Left renal pelvis (tissue), 4 donors: Measurements from ENCODE around the gene RAB27A. TPM values are rescaled to one million over a fixed set of nuclear protein-coding genes. Genes with fewer than 3 reads are reported as not detected.
"Not testable (repeated sequence)": the region's sequence is repeated elsewhere in the genome, so short reads cannot be mapped to it uniquely, and the experiment has no call there.

ENCODE experiments used
- DNase-seq, 4 donors: peaks; one replicate each; pipeline ENCODE4 v3.0.0-alpha.2; 2013; ENCODE audit warnings: low read depth in 4 of 4, low spot score in 3 of 4
- polyA plus RNA-seq, 4 donors: library from polyadenylated mRNA; unstranded; fragments of 120-200 nt; gene quantifications; one replicate each; pipeline ENCODE4 v1.2.1, GENCODE V29; 2013; ENCODE audit not compliant: insufficient read length in 4 of 4

RAB27A gene
- polyA plus RNA-seq, 4 donors, result 16.7 to 20.7 (median 19.1) TPM

GRCh38 chr15:55252201-55252600 is 37.4 kb downstream of the RAB27A start:
- not testable (repeated sequence) for DNase-seq

- DNase-seq, result no peak
These were observed 38.7 kb downstream of the RAB27A start for GRCh38 chr15:55250941-55251340.

- no peak for DNase-seq
These were observed 39.2 kb downstream of the RAB27A start for GRCh38 chr15:55250392-55250791.

- not testable (repeated sequence) for DNase-seq
These were observed 39.7 kb downstream of the RAB27A start for GRCh38 chr15:55249885-55250284.

- no peak for DNase-seq
These were observed 40.7 kb downstream of the RAB27A start for GRCh38 chr15:55248895-55249294.

- DNase-seq, result no peak
These were observed 41.7 kb downstream of the RAB27A start for GRCh38 chr15:55247766-55248427.

GRCh38 chr15:55247311-55247710 is 42.3 kb downstream of the RAB27A start:
- no peak for DNase-seq

- DNase-seq, result no peak
These were observed 43.0 kb downstream of the RAB27A start for GRCh38 chr15:55246567-55246966.

- no peak for DNase-seq
These were observed 44.6 kb downstream of the RAB27A start for GRCh38 chr15:55245059-55245458.

GRCh38 chr15:55241891-55242290 is 47.7 kb downstream of the RAB27A start:
- DNase-seq, result no peak

- no peak for DNase-seq
These were observed 48.4 kb downstream of the RAB27A start for GRCh38 chr15:55241186-55241585.

GRCh38 chr15:55240125-55240760 is 49.4 kb downstream of the RAB27A start:
- DNase-seq, result no peak

GRCh38 chr15:55239440-55240124 is 50.0 kb downstream of the RAB27A start:
- no peak for DNase-seq

- no peak for DNase-seq
These were observed 50.7 kb downstream of the RAB27A start for GRCh38 chr15:55238877-55239276.

GRCh38 chr15:55237219-55238130 is 52.1 kb downstream of the RAB27A start:
- DNase-seq, result no peak

- no peak for DNase-seq
These were observed 54.0 kb downstream of the RAB27A start for GRCh38 chr15:55235546-55236036.

- no peak for DNase-seq
These were observed 54.9 kb downstream of the RAB27A start for GRCh38 chr15:55234800-55235104.

GRCh38 chr15:55234104-55234799 is 55.4 kb downstream of the RAB27A start:
- no peak for DNase-seq

- DNase-seq, result no peak
These were observed 58.2 kb downstream of the RAB27A start for GRCh38 chr15:55231455-55231854.

- no peak for DNase-seq
These were observed 58.7 kb downstream of the RAB27A start for GRCh38 chr15:55230953-55231352.
